HUES64 (cell line): ENCODE results near the gene RAB18.
"Not testable (repeated sequence)": the region's sequence is repeated elsewhere in the genome, so short reads cannot be mapped to it uniquely, and the experiment has no call there.

Source experiments
- H3K27ac ChIP-seq: 2 replicates; pipeline ENCODE4 v1.7.0; 2013; ENCODE audit warnings: low read depth, low read length, inconsistent platforms
- H3K27me3 ChIP-seq: 2 replicates; pipeline ENCODE4 v1.6.1; 2013; ENCODE audit warnings: mild to moderate bottlenecking, low read length; ENCODE audit not compliant: insufficient read depth
- H3K36me3 ChIP-seq: 2 replicates; pipeline ENCODE4 v1.6.1; 2013; ENCODE audit warnings: mild to moderate bottlenecking, low read length; ENCODE audit not compliant: insufficient read depth
- H3K4me1 ChIP-seq: 2 replicates; pipeline ENCODE4 v1.6.1; 2013; ENCODE audit warnings: mild to moderate bottlenecking, low read length, moderate library complexity; ENCODE audit not compliant: insufficient read depth
- H3K4me3 ChIP-seq: 2 replicates; pipeline ENCODE4 v1.5.1; 2013; ENCODE audit warnings: mild to moderate bottlenecking, low read length, moderate library complexity
- H3K9ac ChIP-seq: 2 replicates; pipeline ENCODE4 v1.6.1; 2013; ENCODE audit warnings: mild to moderate bottlenecking, low read depth, low read length
- H3K9me3 ChIP-seq: 2 replicates; pipeline ENCODE4 v1.6.1; 2013; ENCODE audit warnings: low read depth, low read length; ENCODE audit not compliant: insufficient read depth
- WGBS: fragments of 150-250, 120-280 bp; methylation state at CpG from one replicate; pipeline ENCODE4 v1.1.7; 2013; ENCODE audit warnings: missing lambda C conversion rate; 5-methylcytosine and 5-hydroxymethylcytosine counted together

RAB18 gene

GRCh38 chr10:27505537-27505936 is 1.4 kb downstream of the RAB18 start:
- not testable (repeated sequence) for H3K9ac ChIP-seq

DNA sequence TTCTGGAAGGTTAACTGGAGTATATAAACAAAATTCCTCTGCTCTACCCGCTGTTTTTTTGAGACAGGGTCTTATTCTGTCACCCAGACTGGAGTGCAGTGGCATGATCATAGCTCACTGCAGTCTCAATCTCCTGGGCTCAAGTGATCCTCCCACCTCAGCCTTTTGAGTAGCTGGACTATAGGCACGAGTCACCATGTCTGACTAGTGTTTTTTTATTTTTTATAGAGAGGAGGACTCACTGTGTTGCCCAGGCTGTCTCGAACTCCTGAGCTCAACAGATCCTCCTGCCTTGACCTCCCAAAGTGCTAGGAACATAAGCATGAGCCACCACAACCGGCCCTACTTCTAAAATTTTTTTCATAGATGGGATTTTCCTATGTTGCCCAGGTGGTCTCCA is 2.2 kb downstream of the RAB18 start:
- Histone ChIP-seq H3K27me3 (no peaks in the 10 kb centered on the region), H3K36me3 (peaks cover 16% of the 10 kb centered on the region), H3K9me3 (no peaks in the 10 kb centered on the region), H3K9ac (no peak overlapping the region), H3K4me3 (no peak overlapping the region), H3K4me1 (no peaks in the 10 kb centered on the region; the same call in 1 of the 2 replicates), H3K27ac (no peak overlapping the region)
- WGBS, result 87% methylated on average over 4 of the region's 4 CpGs

More at GRCh38 chr10:27505537-27505936, 1.4 kb downstream of the RAB18 start:
- H3K9me3 ChIP-seq, H3K27me3 ChIP-seq, H3K4me1 ChIP-seq, H3K36me3 ChIP-seq, H3K27ac ChIP-seq: not testable (repeated sequence)
- peak overlapping the region; percentile 79 for H3K4me3 ChIP-seq
- 93% methylated on average over 15 of the region's 15 CpGs for WGBS

DNA sequence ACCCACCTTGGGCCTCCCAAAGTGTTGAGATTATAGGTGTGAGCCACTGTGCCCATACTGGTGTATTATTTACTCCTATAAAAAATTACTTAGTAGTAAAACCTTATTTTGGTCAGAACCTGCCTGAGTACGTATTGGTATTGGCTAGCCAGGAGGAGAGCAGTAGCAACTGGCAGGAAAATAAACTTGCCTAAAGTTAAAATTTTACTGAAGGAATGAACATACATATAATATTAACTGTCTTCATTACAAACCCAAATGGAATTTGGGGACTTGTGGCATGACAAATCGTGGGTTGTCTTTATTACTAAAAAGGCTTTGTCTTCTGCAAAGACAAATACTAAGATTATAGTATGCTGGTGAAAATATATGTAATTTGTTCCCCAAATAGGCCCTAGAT is 8.4 kb downstream of the RAB18 start:
- Histone ChIP-seq H3K4me3 (no peak overlapping the region), H3K36me3 (peaks cover 46% of the 10 kb centered on the region), H3K4me1 (no peaks in the 10 kb centered on the region), H3K27me3 (no peaks in the 10 kb centered on the region), H3K9me3 (no peaks in the 10 kb centered on the region), H3K9ac (no peak overlapping the region), H3K27ac (no peak overlapping the region)
- 88% methylated on average over 1 of the region's 2 CpGs for WGBS

GRCh38 chr10:27513451-27514191 is 9.5 kb downstream of the RAB18 start:
- Histone ChIP-seq H3K36me3 (peaks cover 46% of the 10 kb centered on the region), H3K27ac (no peak overlapping the region), H3K9me3 (no peaks in the 10 kb centered on the region), H3K4me3 (no peak overlapping the region), H3K9ac (no peak overlapping the region), H3K27me3 (no peaks in the 10 kb centered on the region), H3K4me1 (no peaks in the 10 kb centered on the region)
- WGBS, result 92% methylated on average over 3 of the region's 3 CpGs

- WGBS, result 94% methylated on average over 3 of the region's 3 CpGs
- Histone ChIP-seq H3K9me3 (no peaks in the 10 kb centered on the region), H3K36me3 (peaks cover 46% of the 10 kb centered on the region), H3K9ac (no peak overlapping the region), H3K4me3 (no peak overlapping the region), H3K4me1 (no peaks in the 10 kb centered on the region), H3K27ac (no peak overlapping the region), H3K27me3 (no peaks in the 10 kb centered on the region)
Observed at GRCh38 chr10:27514243-27514642, 10.1 kb downstream of the RAB18 start.

DNA sequence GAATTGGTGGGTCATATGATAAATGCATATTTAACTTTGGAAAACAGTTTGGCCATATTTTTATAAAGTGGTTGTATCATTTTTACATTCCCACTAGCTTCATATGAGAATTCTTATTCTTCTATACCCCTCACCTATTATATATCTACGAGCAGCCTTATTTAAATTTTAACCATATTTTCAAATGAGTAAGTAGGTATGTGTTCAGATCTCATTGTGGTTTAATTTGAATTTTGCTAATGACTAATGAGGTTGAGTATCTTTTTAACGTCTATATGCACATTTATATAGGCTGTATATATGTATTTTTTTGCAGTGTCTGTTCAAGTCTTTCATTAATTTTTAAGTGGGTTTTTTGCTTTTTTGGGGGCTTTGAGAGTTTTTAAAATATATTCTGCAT is 14.2 kb downstream of the RAB18 start:
- Histone ChIP-seq H3K9me3 (no peaks in the 10 kb centered on the region), H3K9ac (no peak overlapping the region), H3K4me3 (no peak overlapping the region), H3K4me1 (no peaks in the 10 kb centered on the region), H3K27ac (no peak overlapping the region), H3K36me3 (peaks cover 15% of the 10 kb centered on the region), H3K27me3 (no peaks in the 10 kb centered on the region)
- WGBS, result 100% methylated on average over 1 of the region's 2 CpGs

GRCh38 chr10:27525819-27526218 is 21.7 kb downstream of the RAB18 start:
- Histone ChIP-seq H3K27me3 (no peaks in the 10 kb centered on the region), H3K4me1 (peaks cover 18% of the 10 kb centered on the region), H3K9ac (no peak overlapping the region), H3K36me3 (no peaks in the 10 kb centered on the region), H3K4me3 (no peak overlapping the region), H3K27ac (no peak overlapping the region), H3K9me3 (no peaks in the 10 kb centered on the region)

GRCh38 chr10:27526242-27526641 is 22.1 kb downstream of the RAB18 start:
- WGBS, result 91% methylated on average over 3 of the region's 3 CpGs
- Histone ChIP-seq H3K27ac (no peak overlapping the region), H3K4me1 (peaks cover 18% of the 10 kb centered on the region), H3K36me3 (no peaks in the 10 kb centered on the region), H3K27me3 (no peaks in the 10 kb centered on the region), H3K9ac (no peak overlapping the region), H3K4me3 (no peak overlapping the region), H3K9me3 (no peaks in the 10 kb centered on the region)

DNA sequence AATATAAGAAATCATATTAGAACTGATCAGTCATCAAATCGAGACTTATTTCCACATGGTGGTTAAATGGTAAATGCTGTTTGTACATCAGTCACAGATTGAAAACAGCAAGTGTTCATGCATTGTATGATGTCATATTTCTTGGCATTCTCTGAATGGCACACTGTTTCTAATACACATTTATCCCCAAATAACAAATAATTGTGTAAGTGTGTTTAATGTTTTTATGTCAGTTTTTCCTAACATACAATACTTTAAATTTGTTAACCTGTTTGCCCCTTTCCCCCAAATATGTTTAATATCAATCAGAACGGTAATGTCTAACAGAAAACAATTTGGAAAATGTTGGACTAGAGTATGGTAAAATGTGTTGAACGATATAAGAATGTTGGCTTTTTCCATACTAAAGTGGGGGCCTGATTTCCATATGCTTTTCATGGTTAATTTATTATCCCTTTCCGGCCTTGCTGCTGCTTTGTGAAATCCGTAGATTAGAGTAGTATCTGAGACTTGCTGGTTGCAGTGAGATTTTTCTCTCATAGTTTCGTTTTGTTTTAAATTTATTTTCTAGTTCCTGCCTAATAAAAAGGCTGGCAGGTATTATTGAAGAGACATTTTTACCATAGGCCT is 23.7 kb downstream of the RAB18 start:
- Histone ChIP-seq H3K27me3 (no peaks in the 10 kb centered on the region), H3K9ac (no peak overlapping the region), H3K9me3 (no peaks in the 10 kb centered on the region), H3K4me3 (no peak overlapping the region), H3K27ac (no peak overlapping the region), H3K4me1 (peaks cover 21% of the 10 kb centered on the region), H3K36me3 (no peaks in the 10 kb centered on the region)
- WGBS, result 94% methylated on average over 6 of the region's 6 CpGs

DNA sequence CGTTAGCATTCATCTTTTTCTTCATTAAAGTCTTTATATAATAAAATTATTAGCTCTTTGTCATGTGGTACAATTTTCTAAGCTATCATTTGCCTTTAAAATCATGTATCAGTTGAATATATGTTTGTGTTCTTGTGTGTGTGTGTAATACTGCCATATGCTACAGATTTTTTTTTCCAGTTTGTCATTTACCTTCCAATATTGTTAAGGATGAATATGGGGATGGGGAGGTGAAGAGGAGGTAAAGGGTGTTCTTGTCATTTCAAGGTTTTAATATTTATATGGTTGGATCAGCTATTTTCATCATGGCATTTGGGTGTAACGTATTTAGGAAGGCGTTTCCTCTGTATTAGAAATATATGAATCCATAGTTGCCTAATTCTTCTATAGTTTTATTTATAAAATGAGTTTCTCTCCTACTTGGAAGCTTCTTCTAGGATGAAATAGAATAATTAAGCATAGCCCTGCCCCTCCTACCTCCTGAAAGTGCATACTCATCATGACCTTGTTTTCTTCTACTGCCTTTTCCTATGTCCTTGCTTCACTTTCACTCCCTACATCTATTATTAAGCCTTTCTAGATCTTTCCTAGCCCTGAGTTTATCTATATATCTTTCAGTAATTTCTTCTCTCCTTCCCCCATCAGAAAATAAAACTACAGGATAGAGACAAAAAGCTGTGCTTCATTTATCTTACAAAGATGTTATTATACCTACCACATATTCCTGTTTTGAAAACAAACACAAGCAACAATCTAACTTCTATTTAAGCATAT is 25.1 kb downstream of the RAB18 start:
- 0 out of 2 replicates have a peak overlapping the region, but pooled peaks have one; percentile 26 for H3K9ac ChIP-seq
- peaks cover 21% of the 10 kb centered on the region for H3K4me1 ChIP-seq
- no peak overlapping the region for H3K4me3 ChIP-seq
- H3K9me3 ChIP-seq, result no peaks in the 10 kb centered on the region
- no CpG with 5 or more reads among the region's 3 CpGs for WGBS
- peak overlapping the region; percentile 13; the same call in 1 of the 2 replicates for H3K27ac ChIP-seq
- peaks cover 10% of the 10 kb centered on the region for H3K36me3 ChIP-seq
- H3K27me3 ChIP-seq, result no peaks in the 10 kb centered on the region

DNA sequence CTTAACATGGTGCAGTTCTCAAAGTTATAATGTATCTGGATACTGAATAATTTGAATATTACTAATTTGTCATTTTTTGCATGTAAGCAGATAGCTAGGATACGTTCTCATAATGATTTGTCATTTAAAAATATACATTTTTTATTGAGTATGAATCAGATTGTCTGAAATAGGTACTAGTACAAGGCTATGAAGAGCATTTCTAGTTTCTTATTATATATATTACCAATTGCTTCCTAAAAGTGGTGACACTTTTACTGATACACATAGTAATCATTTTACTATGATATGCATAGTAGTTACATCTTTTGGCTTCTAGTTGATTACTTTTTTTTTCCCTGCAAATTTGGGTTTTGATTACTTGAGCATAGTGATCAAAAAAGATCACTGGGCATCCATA is 26.4 kb downstream of the RAB18 start:
- H3K27ac ChIP-seq, result no peak overlapping the region
- peaks cover 27% of the 10 kb centered on the region for H3K4me1 ChIP-seq
- H3K9ac ChIP-seq, result no peak overlapping the region
- H3K4me3 ChIP-seq, result no peak overlapping the region
- H3K27me3 ChIP-seq, result no peaks in the 10 kb centered on the region
- H3K9me3 ChIP-seq, result no peaks in the 10 kb centered on the region
- no CpG with 5 or more reads among the region's 1 CpG for WGBS
- H3K36me3 ChIP-seq, result peaks cover 16% of the 10 kb centered on the region
